ENCODE measurements around the gene ANTXR2. TPM values are rescaled to one million over a fixed set of nuclear protein-coding genes. Genes with fewer than 3 reads are reported as not detected.

ANTXR2 gene
- total RNA-seq, 4 donors from 2014 or later: 33.5 to 57.8 (median 47.3) TPM

GRCh38 chr4:80075995-80076675 is 3.1 kb upstream of the ANTXR2 start:
- no peak for TF ChIP-seq CTCF (IDR thresholded peaks at IDR 0.05)
- Histone ChIP-seq H3K36me3 (no peaks in the 10 kb centered on the region), H3K27ac (no peak overlapping the region), H3K27me3 (no peaks in the 10 kb centered on the region), H3K4me1 (peaks cover 0 to 15% (median 0%) of the 10 kb centered on the region in 4 donors), H3K9me3 (no peaks in the 10 kb centered on the region), H3K4me3 (no peak overlapping the region)
- no peak for DNase-seq

- no peaks in the 10 kb centered on the region for H3K9me3 ChIP-seq
- no peaks in the 10 kb centered on the region for H3K36me3 ChIP-seq
- TF ChIP-seq CTCF (IDR thresholded peaks at IDR 0.05): no peak
- no peak overlapping the region for H3K4me3 ChIP-seq
- no peak for DNase-seq
- H3K27me3 ChIP-seq: no peaks in the 10 kb centered on the region
- H3K4me1 ChIP-seq: peaks cover 0 to 20% (median 0%) of the 10 kb centered on the region in 4 donors
- H3K27ac ChIP-seq: peak overlapping the region in 1 of 4 donors; percentile 90
Observed at GRCh38 chr4:80074651-80075050, 1.6 kb upstream of the ANTXR2 start.

- TF ChIP-seq POLR2A (IDR thresholded peaks at IDR 0.05) (no peak), CTCF (IDR thresholded peaks at IDR 0.05) (no peak)
- H3K36me3 ChIP-seq: no peaks in the 10 kb centered on the region
- no peaks in the 10 kb centered on the region for H3K27me3 ChIP-seq
- H3K4me3 ChIP-seq: no peak overlapping the region
- H3K9me3 ChIP-seq: no peaks in the 10 kb centered on the region
- peak overlapping the region in 3 of 4 donors; percentile 90 to 96 (median 90) for H3K27ac ChIP-seq
- peaks cover 0 to 24% (median 0%) of the 10 kb centered on the region in 4 donors for H3K4me1 ChIP-seq
- no peak for DNase-seq
Observed at GRCh38 chr4:80074069-80074468, 1.0 kb upstream of the ANTXR2 start.

- H3K27me3 ChIP-seq: no peaks in the 10 kb centered on the region
- peaks cover 0 to 2% (median 0%) of the 10 kb centered on the region in 3 donors for H3K36me3 ChIP-seq
- no peak for TF ChIP-seq POLR2A (IDR thresholded peaks at IDR 0.05)
- TF ChIP-seq CTCF (IDR thresholded peaks at IDR 0.05): no peak
- peaks cover 0 to 24% (median 0%) of the 10 kb centered on the region in 4 donors for H3K4me1 ChIP-seq
- H3K27ac ChIP-seq: peak overlapping the region; percentile 90 to 96 (median 90)
- no peaks in the 10 kb centered on the region for H3K9me3 ChIP-seq
- peak overlapping the region; percentile 73 to 96 (median 74) for H3K4me3 ChIP-seq
- peak in 2 of 3 donors; percentile 55 to 59 for DNase-seq
Observed at GRCh38 chr4:80073473-80074008, 512 bp upstream of the ANTXR2 start.

- Histone ChIP-seq H3K9me3 (no peaks in the 10 kb centered on the region), H3K4me1 (peaks cover 0 to 24% (median 0%) of the 10 kb centered on the region in 4 donors), H3K36me3 (peaks cover 0 to 13% (median 0%) of the 10 kb centered on the region in 3 donors), H3K27me3 (no peaks in the 10 kb centered on the region), H3K4me3 (peak overlapping the region; percentile 73 to 96 (median 74)), H3K27ac (peak overlapping the region; percentile 90 to 96 (median 90))
- TF ChIP-seq POLR2A (IDR thresholded peaks at IDR 0.05) (no peak), CTCF (IDR thresholded peaks at IDR 0.05) (no peak)
- DNase-seq: peak; percentile 71 to 77 (median 73)
Observed at GRCh38 chr4:80072228-80072743, 743 bp downstream of the ANTXR2 start.

Data from Peyer's patch (tissue), 4 donors.